GM10248 (cell line): Measurements from ENCODE around the gene CCDC82.

ENCODE experiments used
- CTCF ChIA-PET: fragments of 300-600 bp; sonication (Branson Sonifier 250); formaldehyde crosslinking; extraction: SDS; loops from one replicate; lab custom pipeline; 2021; ENCODE audit warnings: antibody characterized with exemption; lab: Yijun Ruan, JAX
- POLR2A ChIA-PET: fragments of 350-650 bp; sonication (Branson Sonifier 250); formaldehyde crosslinking; extraction: SDS; loops from one replicate; lab custom pipeline; 2020; ENCODE audit warnings: antibody characterized with exemption; lab: Yijun Ruan, JAX
- DNase-seq: peaks from one replicate; pipeline ENCODE4 v3.0.0; 2012; ENCODE audit errors: extremely low spot score
- TF ChIP-seq, protein P1 (sequence below): IDR thresholded peaks from 2 replicates; pipeline ENCODE4 v1.5.1; 2012; ENCODE audit warnings: mild to moderate bottlenecking, low read depth; ENCODE audit errors: extremely low read depth, missing control alignments, control extremely low read depth

CCDC82 gene

DNA sequence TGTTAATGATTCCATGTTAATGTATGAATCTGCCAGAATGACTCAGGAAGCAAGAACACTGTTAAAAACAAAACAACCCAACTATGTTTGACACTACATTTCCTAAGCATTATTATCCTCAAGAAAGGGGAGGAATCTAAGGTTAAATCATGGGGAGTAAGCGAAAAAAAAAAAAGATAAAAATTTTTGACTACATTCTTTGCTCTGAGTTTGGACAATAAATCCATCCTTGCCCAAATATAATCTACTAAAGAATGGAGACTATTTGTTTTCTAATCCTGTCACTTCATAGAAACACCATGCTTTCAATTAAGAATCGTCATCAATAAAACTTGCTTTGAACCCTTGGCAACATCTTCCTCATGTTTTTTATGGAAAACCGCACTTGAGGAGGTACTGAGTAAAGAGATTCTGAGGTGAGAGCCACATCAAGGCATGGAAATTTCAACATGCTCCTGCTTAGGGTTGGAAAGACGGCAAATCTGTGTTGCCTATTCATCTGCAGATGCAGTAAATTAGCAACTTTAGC, 56.5 kb downstream of the CCDC82 start:
- DNase-seq = no peak
- TF ChIP-seq, protein P1, sequence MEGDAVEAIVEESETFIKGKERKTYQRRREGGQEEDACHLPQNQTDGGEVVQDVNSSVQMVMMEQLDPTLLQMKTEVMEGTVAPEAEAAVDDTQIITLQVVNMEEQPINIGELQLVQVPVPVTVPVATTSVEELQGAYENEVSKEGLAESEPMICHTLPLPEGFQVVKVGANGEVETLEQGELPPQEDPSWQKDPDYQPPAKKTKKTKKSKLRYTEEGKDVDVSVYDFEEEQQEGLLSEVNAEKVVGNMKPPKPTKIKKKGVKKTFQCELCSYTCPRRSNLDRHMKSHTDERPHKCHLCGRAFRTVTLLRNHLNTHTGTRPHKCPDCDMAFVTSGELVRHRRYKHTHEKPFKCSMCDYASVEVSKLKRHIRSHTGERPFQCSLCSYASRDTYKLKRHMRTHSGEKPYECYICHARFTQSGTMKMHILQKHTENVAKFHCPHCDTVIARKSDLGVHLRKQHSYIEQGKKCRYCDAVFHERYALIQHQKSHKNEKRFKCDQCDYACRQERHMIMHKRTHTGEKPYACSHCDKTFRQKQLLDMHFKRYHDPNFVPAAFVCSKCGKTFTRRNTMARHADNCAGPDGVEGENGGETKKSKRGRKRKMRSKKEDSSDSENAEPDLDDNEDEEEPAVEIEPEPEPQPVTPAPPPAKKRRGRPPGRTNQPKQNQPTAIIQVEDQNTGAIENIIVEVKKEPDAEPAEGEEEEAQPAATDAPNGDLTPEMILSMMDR = no peak
- ChIA-PET CTCF (interaction anchor here (1.6 to 4.1 kb wide), 2 partner anchors 10 to 25 kb away, joined by 4 to 31 read pairs; partner anchors contain the start of gene MAML2), POLR2A (no interaction called here)

DNA sequence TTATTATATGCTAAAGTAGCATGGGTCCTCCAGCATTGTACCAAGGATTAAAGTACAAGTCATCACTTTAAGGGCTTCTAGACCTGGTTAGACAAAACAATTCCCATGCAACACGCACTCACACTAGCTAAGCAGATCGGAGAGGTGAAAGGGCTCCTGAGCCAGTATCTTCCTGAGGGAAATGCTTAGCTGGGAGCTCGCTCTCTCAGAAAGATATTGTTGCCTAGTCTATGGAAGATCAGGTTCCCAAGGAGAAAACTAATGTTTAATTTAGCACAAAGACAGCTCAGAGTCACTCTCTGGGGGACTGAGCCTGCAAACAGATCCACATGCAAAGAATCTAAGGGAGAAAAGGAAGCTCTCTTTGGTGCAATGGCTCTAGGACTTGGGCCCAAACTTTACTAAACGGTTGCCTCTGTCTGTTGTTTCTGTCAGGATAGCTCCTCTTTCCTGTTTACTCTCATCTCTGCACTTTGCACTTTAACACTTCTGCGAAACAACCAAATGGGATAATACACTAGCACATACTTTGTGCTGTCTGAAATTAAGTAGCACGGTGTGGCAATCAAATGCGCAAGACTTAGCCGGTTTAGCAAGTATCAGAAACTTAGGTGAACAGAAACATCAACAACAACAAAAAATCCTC, 57.5 kb downstream of the CCDC82 start:
- CTCF ChIA-PET = interaction anchor here (1.6 to 4.1 kb wide), 2 partner anchors 11 to 24 kb away, joined by 4 to 31 read pairs; partner anchors contain the start of gene MAML2
- TF ChIP-seq, protein P1 = no peak
- POLR2A ChIA-PET = no interaction called here
- no peak for DNase-seq

DNA sequence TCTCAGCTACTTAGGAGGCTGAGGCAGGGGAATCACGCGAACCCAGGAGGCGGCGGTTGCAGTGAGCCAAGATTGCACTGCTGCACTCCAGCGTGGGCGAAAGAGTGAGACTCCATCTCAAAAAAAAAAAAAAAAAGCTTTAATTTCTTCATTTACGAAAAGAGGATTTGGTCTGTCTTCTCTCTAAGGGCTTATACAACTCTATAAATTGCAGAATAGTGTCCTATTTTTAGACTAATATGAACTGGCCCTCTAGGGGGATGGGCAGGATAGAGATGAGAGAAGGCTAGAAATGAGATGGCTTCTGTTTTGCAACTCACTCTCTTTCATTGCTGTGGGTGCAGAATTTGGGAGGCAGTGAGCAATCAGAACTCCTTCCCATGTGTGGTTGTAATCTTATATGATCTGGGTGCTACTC, 58.0 kb downstream of the CCDC82 start:
- POLR2A ChIA-PET = no interaction called here
- TF ChIP-seq, protein P1 = no peak
- CTCF ChIA-PET = interaction anchor here (1.6 to 4.1 kb wide), 3 partner anchors 10 to 24 kb away, joined by 4 to 31 read pairs (median 5); partner anchors contain the start of gene MAML2
- no peak for DNase-seq

- ChIA-PET POLR2A (no interaction called here), CTCF (interaction anchor here (0.8 to 4.1 kb wide), 4 partner anchors 9 to 495 kb away, joined by 4 to 31 read pairs (median 5); partner anchors contain the start of gene MAML2)
- TF ChIP-seq, protein P1 = no peak
- DNase-seq = no peak
Observed at GRCh38 chr11:96330511-96330859, 59.2 kb downstream of the CCDC82 start.

DNA sequence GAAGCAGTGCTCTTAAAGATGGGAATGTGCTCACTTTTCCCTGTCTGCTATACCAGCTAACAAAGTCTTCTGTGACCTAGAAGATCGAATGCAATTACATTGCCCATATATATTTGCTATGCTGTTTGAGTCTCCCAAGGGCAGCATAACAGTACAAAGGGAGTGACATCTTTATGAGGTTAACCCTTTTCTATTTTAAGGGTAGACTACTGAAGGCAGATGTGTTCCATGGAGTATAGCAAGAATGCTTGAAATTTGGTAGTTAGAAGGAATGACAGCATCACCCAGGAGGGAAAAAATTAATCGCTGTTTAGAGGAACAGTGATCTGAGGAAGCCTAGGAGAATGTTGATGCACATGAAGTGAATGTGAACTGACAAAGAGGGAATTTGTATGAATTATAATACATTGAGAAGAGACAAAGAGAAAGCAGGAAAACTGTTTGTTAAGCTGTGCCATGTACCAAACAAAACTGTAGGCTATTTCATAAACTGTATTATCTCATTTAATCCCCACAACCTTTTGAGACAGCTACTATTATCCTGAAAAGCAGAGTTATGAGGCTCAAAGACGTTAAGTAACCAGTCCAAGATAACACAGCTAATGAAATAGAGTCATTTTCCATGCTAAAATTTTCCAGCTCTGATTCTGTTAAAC, 59.7 kb downstream of the CCDC82 start:
- TF ChIP-seq, protein P1 = no peak
- ChIA-PET CTCF (interaction anchor here (0.8 to 4.1 kb wide), 5 partner anchors 8 to 494 kb away, joined by 3 to 31 read pairs (median 5); partner anchors contain the start of gene MAML2), POLR2A (no interaction called here)
- no peak for DNase-seq

DNA sequence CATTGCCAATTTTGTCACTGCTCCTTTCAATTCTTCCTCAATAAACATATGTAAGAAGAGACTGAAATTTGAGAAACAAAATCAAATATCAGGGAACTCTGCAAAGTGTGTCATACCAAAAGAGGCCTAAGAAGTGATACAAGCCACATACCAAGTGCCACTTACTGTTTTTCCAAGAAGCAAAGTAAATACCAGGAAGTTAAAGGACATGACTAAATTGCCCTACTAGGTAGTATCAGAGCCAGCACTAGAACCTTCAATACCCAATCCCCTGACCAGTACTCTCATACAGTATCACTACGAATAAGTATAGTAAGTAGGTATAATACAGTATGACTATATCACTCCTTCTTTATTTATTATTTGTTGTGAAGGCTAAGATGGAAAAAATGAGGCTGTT, 60.3 kb downstream of the CCDC82 start:
- POLR2A ChIA-PET = no interaction called here
- CTCF ChIA-PET = interaction anchor here (1.3 to 4.1 kb wide), 3 partner anchors 10 to 13 kb away, joined by 3 to 31 read pairs (median 5); partner anchors contain the start of gene MAML2
- TF ChIP-seq, protein P1 = no peak
- no peak for DNase-seq
